ENCODE results near the gene CLDND1.

DNA sequence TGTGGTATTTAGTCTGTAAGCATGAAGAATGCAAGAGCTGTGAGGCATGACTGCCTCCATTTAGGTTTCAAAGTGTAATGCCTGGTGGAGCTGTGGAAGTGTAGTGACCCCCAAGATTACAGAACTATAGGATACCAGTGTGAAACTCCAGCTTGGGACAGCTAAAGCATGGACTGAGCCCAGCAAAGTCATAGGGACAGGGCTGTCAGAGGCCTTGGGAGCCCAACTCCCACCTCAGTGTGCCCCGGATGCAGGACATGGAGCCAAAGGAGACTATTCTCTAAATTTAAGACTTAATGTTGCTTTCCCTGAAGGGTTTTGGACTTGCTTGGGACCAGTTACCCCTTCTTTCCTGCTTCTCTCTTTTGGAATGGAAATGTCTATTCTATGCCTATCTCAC lies 19.9 kb upstream of the CLDND1 start:
- TF ChIP-seq, protein P1, sequence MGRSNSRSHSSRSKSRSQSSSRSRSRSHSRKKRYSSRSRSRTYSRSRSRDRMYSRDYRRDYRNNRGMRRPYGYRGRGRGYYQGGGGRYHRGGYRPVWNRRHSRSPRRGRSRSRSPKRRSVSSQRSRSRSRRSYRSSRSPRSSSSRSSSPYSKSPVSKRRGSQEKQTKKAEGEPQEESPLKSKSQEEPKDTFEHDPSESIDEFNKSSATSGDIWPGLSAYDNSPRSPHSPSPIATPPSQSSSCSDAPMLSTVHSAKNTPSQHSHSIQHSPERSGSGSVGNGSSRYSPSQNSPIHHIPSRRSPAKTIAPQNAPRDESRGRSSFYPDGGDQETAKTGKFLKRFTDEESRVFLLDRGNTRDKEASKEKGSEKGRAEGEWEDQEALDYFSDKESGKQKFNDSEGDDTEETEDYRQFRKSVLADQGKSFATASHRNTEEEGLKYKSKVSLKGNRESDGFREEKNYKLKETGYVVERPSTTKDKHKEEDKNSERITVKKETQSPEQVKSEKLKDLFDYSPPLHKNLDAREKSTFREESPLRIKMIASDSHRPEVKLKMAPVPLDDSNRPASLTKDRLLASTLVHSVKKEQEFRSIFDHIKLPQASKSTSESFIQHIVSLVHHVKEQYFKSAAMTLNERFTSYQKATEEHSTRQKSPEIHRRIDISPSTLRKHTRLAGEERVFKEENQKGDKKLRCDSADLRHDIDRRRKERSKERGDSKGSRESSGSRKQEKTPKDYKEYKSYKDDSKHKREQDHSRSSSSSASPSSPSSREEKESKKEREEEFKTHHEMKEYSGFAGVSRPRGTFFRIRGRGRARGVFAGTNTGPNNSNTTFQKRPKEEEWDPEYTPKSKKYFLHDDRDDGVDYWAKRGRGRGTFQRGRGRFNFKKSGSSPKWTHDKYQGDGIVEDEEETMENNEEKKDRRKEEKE (IDR thresholded peaks at IDR 0.05) = no peak
- TF ChIP-seq, protein P2, sequence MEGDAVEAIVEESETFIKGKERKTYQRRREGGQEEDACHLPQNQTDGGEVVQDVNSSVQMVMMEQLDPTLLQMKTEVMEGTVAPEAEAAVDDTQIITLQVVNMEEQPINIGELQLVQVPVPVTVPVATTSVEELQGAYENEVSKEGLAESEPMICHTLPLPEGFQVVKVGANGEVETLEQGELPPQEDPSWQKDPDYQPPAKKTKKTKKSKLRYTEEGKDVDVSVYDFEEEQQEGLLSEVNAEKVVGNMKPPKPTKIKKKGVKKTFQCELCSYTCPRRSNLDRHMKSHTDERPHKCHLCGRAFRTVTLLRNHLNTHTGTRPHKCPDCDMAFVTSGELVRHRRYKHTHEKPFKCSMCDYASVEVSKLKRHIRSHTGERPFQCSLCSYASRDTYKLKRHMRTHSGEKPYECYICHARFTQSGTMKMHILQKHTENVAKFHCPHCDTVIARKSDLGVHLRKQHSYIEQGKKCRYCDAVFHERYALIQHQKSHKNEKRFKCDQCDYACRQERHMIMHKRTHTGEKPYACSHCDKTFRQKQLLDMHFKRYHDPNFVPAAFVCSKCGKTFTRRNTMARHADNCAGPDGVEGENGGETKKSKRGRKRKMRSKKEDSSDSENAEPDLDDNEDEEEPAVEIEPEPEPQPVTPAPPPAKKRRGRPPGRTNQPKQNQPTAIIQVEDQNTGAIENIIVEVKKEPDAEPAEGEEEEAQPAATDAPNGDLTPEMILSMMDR (CRISPR knock-in tag; IDR thresholded peaks at IDR 0.05) = no peak
- no peak for TF ChIP-seq CEBPB (IDR thresholded peaks at IDR 0.05; ENCODE audit: borderline replicate concordance, low read depth, low read length)
- TF ChIP-seq TAF1 (CRISPR knock-in tag; IDR thresholded peaks at IDR 0.05) = no peak
- TF ChIP-seq, protein P3, sequence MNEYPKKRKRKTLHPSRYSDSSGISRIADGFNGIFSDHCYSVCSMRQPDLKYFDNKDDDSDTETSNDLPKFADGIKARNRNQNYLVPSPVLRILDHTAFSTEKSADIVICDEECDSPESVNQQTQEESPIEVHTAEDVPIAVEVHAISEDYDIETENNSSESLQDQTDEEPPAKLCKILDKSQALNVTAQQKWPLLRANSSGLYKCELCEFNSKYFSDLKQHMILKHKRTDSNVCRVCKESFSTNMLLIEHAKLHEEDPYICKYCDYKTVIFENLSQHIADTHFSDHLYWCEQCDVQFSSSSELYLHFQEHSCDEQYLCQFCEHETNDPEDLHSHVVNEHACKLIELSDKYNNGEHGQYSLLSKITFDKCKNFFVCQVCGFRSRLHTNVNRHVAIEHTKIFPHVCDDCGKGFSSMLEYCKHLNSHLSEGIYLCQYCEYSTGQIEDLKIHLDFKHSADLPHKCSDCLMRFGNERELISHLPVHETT (CRISPR knock-in tag; conservative IDR thresholded peaks at IDR 0.05) = no peak
- no peak for TF ChIP-seq TGIF2 (CRISPR knock-in tag; IDR thresholded peaks at IDR 0.05)
- TF ChIP-seq MAZ (IDR thresholded peaks at IDR 0.05; ENCODE audit: borderline replicate concordance, low read depth, low read length) = no peak
- TF ChIP-seq MAZ (CRISPR knock-in tag; IDR thresholded peaks at IDR 0.05; ENCODE audit: low read depth) = no peak
- TF ChIP-seq, protein P4, sequence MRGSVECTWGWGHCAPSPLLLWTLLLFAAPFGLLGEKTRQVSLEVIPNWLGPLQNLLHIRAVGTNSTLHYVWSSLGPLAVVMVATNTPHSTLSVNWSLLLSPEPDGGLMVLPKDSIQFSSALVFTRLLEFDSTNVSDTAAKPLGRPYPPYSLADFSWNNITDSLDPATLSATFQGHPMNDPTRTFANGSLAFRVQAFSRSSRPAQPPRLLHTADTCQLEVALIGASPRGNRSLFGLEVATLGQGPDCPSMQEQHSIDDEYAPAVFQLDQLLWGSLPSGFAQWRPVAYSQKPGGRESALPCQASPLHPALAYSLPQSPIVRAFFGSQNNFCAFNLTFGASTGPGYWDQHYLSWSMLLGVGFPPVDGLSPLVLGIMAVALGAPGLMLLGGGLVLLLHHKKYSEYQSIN (CRISPR knock-in tag; IDR thresholded peaks at IDR 0.05; ENCODE audit: borderline replicate concordance) = no peak
- no peak for TF ChIP-seq EZH2 (conservative IDR thresholded peaks at IDR 0.05; ENCODE audit: low read depth, low read length)

All from HepG2 (cell line).